Measurements from ENCODE around the gene ZNF429. TPM values are rescaled to one million over a fixed set of nuclear protein-coding genes. Genes with fewer than 3 reads are reported as not detected.
A peak's percentile ranks its signal among the peaks of the same experiment; 100 is the strongest.

ZNF429 gene
- total RNA-seq, 2 donors from 2014 or later: 10.5 to 15.1 TPM

DNA sequence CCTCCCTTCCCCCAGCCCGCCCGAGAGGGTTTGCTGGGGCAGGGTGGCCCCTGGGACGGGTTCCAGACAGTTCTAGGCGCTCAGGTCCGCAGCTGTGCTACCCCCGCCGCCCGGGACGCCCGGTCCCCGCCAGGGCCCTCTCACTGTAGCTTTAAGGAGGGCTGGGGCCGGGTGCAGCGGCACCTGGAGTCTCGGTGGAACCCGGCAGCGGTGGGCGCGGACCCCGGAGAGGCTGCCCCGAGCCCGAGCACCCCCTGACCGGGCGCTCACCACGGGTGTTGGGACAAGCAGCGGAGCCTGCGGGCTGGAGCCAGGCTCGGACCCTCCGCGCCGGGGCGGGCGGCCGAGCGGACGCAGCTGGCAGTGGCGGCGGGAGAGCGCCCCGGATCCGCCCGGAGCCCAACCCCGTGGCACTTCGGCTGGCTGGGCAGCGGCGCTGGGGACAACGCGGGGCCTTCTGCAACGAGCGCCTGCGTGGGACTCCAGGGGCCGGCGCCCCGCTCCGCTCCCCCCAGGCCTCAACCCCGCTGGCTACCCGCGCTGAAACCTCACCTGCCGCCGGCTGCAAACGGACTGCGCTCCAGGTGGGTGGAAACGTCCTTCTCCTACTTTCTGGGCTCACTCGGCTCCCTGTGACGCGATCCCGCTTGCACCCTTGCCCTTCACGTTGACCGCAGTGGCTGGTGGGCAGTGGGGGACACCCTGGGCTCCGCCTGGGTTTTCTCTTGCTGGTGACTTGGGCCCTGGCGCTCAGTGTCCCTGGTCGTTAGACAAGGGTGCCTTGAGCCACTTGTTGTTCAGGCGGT, 81.1 kb downstream of the ZNF429 start:
- no peaks in the 10 kb centered on the region for H3K9me3 ChIP-seq
- intact Hi-C loops (cut with DNase I): no loop called here
- no peak for DNase-seq

DNA sequence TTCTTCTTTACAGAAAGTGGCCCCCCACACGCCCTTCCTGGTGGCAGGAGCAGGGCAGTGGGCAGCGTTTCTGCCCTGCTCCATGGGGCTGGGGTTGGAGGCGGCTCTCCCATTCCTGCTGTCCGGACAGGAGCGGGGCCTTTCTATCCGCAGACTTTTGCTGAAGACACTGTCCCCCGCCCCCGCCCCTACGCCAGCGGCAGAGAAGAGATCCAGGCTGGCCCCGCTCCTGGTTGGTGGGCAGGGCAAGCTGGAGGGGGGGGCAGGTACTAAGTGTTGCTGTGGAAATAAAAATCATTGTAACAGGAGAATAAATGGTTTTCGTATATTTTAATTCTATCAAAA, 81.7 kb downstream of the ZNF429 start:
- intact Hi-C loops (cut with DNase I): no loop called here
- H3K4me1 ChIP-seq: no peaks in the 10 kb centered on the region
- DNase-seq: no peak
- peak overlapping the region; percentile 69 for H3K4me3 ChIP-seq
- peak overlapping the region; percentile 12 to 79 for H3K9ac ChIP-seq (ENCODE audit: low read depth in 2 of 2, low read length in 2 of 2)
- H3K27ac ChIP-seq: no peak overlapping the region
- no peaks in the 10 kb centered on the region for H3K9me3 ChIP-seq
- H3K36me3 ChIP-seq: no peaks in the 10 kb centered on the region
- TF ChIP-seq, protein P1, sequence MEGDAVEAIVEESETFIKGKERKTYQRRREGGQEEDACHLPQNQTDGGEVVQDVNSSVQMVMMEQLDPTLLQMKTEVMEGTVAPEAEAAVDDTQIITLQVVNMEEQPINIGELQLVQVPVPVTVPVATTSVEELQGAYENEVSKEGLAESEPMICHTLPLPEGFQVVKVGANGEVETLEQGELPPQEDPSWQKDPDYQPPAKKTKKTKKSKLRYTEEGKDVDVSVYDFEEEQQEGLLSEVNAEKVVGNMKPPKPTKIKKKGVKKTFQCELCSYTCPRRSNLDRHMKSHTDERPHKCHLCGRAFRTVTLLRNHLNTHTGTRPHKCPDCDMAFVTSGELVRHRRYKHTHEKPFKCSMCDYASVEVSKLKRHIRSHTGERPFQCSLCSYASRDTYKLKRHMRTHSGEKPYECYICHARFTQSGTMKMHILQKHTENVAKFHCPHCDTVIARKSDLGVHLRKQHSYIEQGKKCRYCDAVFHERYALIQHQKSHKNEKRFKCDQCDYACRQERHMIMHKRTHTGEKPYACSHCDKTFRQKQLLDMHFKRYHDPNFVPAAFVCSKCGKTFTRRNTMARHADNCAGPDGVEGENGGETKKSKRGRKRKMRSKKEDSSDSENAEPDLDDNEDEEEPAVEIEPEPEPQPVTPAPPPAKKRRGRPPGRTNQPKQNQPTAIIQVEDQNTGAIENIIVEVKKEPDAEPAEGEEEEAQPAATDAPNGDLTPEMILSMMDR (IDR thresholded peaks at IDR 0.05): no peak
- no peaks in the 10 kb centered on the region for H3K27me3 ChIP-seq

More for the DNA sequence above, 81.1 kb downstream of the ZNF429 start:
- H3K4me1 ChIP-seq: no peaks in the 10 kb centered on the region
- H3K4me3 ChIP-seq: peak overlapping the region; percentile 69
- TF ChIP-seq, protein P1 (IDR thresholded peaks at IDR 0.05): no peak
- no peak overlapping the region for H3K27ac ChIP-seq
- no peaks in the 10 kb centered on the region for H3K27me3 ChIP-seq
- no peaks in the 10 kb centered on the region for H3K36me3 ChIP-seq
- peak overlapping the region; percentile 12 to 79 for H3K9ac ChIP-seq (ENCODE audit: low read depth in 2 of 2, low read length in 2 of 2)

DNA sequence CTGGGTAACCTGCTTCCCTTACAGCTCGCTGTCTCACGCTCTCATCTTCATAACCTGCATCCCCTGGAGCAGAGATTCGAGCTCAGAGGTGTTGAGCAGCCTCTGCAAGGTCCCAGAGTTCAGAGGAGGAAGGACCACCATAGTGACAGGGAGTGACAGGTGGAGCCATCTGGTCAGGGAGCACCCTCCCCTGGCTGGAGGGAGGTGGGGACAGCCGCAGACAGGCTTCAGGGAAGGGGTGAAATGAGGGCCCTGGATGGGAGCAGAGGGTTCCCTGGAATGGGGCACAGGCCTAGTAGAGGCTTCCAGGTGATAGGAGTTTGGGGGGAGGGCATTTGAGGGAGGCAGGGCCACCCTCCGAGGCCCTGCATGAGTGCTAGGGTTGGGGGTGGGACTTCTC, 82.1 kb downstream of the ZNF429 start:
- Histone ChIP-seq H3K9me3 (no peaks in the 10 kb centered on the region), H3K9ac (ENCODE audit: low read depth in 2 of 2, low read length in 2 of 2) (no peak overlapping the region), H3K27ac (no peak overlapping the region), H3K4me1 (no peaks in the 10 kb centered on the region), H3K27me3 (no peaks in the 10 kb centered on the region), H3K36me3 (no peaks in the 10 kb centered on the region), H3K4me3 (no peak overlapping the region)
- no peak for DNase-seq
- intact Hi-C loops (cut with DNase I): no loop called here
- TF ChIP-seq, protein P1 (IDR thresholded peaks at IDR 0.05): no peak

DNA sequence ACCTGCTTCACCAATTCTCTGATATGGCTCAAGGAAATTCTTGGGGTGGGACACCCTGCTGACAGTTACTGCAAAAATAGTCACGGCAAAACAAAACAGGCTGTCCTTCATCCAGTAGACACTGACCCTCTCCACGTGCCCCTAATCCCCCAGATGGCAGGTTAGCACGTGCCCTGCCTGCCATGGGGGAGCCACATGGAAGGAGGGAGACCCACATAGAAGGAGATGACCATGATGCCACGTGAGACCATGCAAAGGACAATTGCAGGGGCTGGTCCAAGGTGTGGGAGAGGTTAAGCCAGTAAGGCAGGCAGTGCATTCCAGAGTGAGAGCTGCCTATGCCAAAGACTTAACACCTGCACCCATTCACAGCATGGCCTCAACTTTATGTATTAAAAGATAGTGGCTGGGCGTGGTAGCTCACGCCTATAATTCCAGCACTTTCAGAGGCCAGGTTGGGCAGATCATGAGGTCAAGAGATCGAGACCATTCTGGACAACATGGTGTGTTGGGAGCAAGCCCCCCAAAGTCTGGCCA, 82.7 kb downstream of the ZNF429 start:
- Histone ChIP-seq H3K4me3 (no peak overlapping the region), H3K27ac (no peak overlapping the region), H3K9ac (ENCODE audit: low read depth in 2 of 2, low read length in 2 of 2) (no peak overlapping the region), H3K36me3 (no peaks in the 10 kb centered on the region), H3K27me3 (no peaks in the 10 kb centered on the region), H3K4me1 (no peaks in the 10 kb centered on the region), H3K9me3 (no peaks in the 10 kb centered on the region)
- TF ChIP-seq, protein P1 (IDR thresholded peaks at IDR 0.05): no peak
- DNase-seq: no peak
- intact Hi-C loops (cut with DNase I): no loop called here

DNA sequence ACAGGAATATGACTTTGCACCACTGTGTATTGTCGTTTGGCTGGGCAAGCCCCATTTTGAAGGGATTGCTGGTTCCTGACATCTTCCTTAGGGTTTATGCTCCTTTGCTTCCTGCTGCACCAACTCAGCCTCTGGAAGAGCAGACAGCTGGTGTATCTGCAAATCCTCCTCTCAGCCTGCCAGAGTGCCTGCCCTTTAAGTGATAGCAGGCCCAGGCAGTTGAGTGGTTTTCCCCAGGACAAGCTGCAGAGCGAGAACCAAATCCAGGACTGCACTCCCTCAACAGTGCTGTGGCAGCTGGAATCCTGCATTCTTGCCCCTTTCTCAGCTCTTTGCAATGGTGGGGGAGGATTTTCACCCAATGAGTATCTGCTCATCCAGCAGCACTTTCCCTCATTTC, 85.5 kb downstream of the ZNF429 start:
- no peaks in the 10 kb centered on the region for H3K9me3 ChIP-seq
- DNase-seq: no peak
- H3K27me3 ChIP-seq: no peaks in the 10 kb centered on the region
- H3K9ac ChIP-seq (ENCODE audit: low read depth in 2 of 2, low read length in 2 of 2): no peak overlapping the region
- no peak overlapping the region for H3K4me3 ChIP-seq
- H3K36me3 ChIP-seq: no peaks in the 10 kb centered on the region
- no peak overlapping the region for H3K27ac ChIP-seq
- intact Hi-C loops (cut with DNase I): no loop called here
- no peaks in the 10 kb centered on the region for H3K4me1 ChIP-seq
- TF ChIP-seq, protein P1 (IDR thresholded peaks at IDR 0.05): no peak

All from colonic mucosa (tissue), 4 donors.